Prostate gland (tissue), 2 donors: Measurements from ENCODE around the gene SPAG9. TPM values are rescaled to one million over a fixed set of nuclear protein-coding genes. Genes with fewer than 3 reads are reported as not detected.

ENCODE experiments used
- DNase-seq: peaks from one replicate; pipeline ENCODE4 v3.0.0-alpha.2; 2019; ENCODE audit warnings: low spot score
- H3K27ac ChIP-seq, 2 donors: fragments of 200-600 bp; sonication (generic); 2 replicates each; pipeline ENCODE4 v1.5.1; 2017 to 2019
- H3K27me3 ChIP-seq: fragments of 200-600 bp; sonication (generic); replicated peaks from 2 replicates; pipeline ENCODE4 v1.5.1; 2019; ENCODE audit not compliant: insufficient read depth
- H3K36me3 ChIP-seq, 2 donors: fragments of 200-600 bp; sonication (generic); 1 replicate in 1 of 2; 2 replicates in 1 of 2; pipeline versions ENCODE4 v1.5.1 to v1.8.1; 2017 to 2019
- H3K4me1 ChIP-seq: fragments of 200-600 bp; sonication (generic); replicated peaks from 2 replicates; pipeline ENCODE4 v1.5.1; 2019
- H3K4me3 ChIP-seq, 2 donors: fragments of 200-600 bp; sonication (generic); 2 replicates each; pipeline ENCODE4 v1.5.1; 2017 to 2019
- H3K9me3 ChIP-seq: fragments of 200-600 bp; sonication (generic); 2 replicates; pipeline ENCODE4 v1.5.1; 2017
- CTCF ChIP-seq, 4 experiments: fragments of 200-600 bp in 2 of 4; fragments of 450-650 bp in 2 of 4; sonication (generic) in 2 of 4; IDR thresholded peaks; 1 replicate in 3 of 4; 2 replicates in 1 of 4; pipeline ENCODE4 v1.5.1; 2016 to 2019; ENCODE audit warnings: antibody characterized with exemption in 4 of 4, mild to moderate bottlenecking in 2 of 4, moderate library complexity in 2 of 4
- POLR2A ChIP-seq: fragments of 450-650 bp; IDR thresholded peaks from one replicate; pipeline ENCODE4 v1.6.1; 2016; ENCODE audit warnings: antibody characterized with exemption, mild to moderate bottlenecking
- POLR2AphosphoS5 ChIP-seq: sonication (generic); formaldehyde crosslinking; IDR thresholded peaks from one replicate; pipeline ENCODE4 v1.6.1; 2017; ENCODE audit warnings: antibody characterized with exemption
- WGBS: methylation state at CpG from one replicate; pipeline ENCODE4 v1.1.5; 2018; 5-methylcytosine and 5-hydroxymethylcytosine counted together
- intact Hi-C: fragments of 100-400 bp; cut with DNase I; formaldehyde crosslinking; loops from one replicate; pipeline ENCODE4 v1.14.2; 2022
- total RNA-seq, 2 donors: library from RNA; depleted of rRNA; stranded (reverse); fragments of >200 nt; gene quantifications; one replicate each; pipeline ENCODE4 v1.1.0, GENCODE V29; 2016

The SPAG9 gene
- total RNA-seq, 2 donors from 2014 or later = 48.3 to 98.3 TPM

- intact Hi-C loops = no loop called here
- Histone ChIP-seq H3K4me1 (peaks cover 3% of the 10 kb centered on the region), H3K4me3 (no peak overlapping the region), H3K27ac (no peak overlapping the region), H3K27me3 (no peaks in the 10 kb centered on the region), H3K9me3 (no peaks in the 10 kb centered on the region), H3K36me3 (no peaks in the 10 kb centered on the region)
- no peak for TF ChIP-seq POLR2A
- TF ChIP-seq POLR2AphosphoS5 = no peak
- TF ChIP-seq CTCF (IDR thresholded peaks at IDR 0.05) = no peak
- 83% methylated on average over 3 of the region's 3 CpGs for WGBS
- no peak for DNase-seq
These were observed 195.9 kb downstream of the SPAG9 start for GRCh38 chr17:50924800-50925199.

DNA sequence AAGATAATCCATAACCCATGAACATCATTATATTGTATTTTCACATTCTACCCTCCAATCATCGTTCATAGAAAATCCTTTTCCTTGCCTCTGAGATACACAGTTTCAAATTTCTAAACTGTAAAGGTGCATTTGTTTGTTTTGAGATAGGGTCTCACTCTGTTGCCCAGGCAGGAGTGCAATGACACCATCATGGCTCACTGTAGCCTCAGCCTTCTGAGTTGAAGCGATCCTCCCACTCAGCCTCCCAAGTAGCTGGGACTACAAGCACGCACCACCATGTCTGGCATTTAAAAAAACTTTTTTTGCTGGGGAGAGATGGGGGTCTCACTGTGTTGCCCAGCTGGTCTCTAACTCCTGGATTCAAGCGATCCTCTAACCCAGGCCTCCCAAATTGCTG lies 196.4 kb downstream of the SPAG9 start:
- TF ChIP-seq POLR2AphosphoS5 (no peak), POLR2A (no peak), CTCF (IDR thresholded peaks at IDR 0.05) (no peak)
- no peak overlapping the region for H3K27ac ChIP-seq
- WGBS = over 99% methylated on average over 4 of the region's 4 CpGs
- peaks cover 8% of the 10 kb centered on the region for H3K4me1 ChIP-seq
- no peak for DNase-seq
- H3K36me3 ChIP-seq = no peaks in the 10 kb centered on the region
- H3K27me3 ChIP-seq = no peaks in the 10 kb centered on the region
- intact Hi-C loops = no loop called here
- H3K4me3 ChIP-seq = no peak overlapping the region
- H3K9me3 ChIP-seq = no peaks in the 10 kb centered on the region

GRCh38 chr17:50923611-50924010 lies 197.1 kb downstream of the SPAG9 start:
- intact Hi-C loops = no loop called here
- Histone ChIP-seq H3K27ac (no peak overlapping the region), H3K9me3 (no peaks in the 10 kb centered on the region), H3K4me3 (no peak overlapping the region), H3K27me3 (no peaks in the 10 kb centered on the region), H3K36me3 (no peaks in the 10 kb centered on the region), H3K4me1 (peaks cover 15% of the 10 kb centered on the region)
- no peak for DNase-seq
- WGBS = 63% methylated on average over 2 of the region's 2 CpGs
- no peak for TF ChIP-seq POLR2AphosphoS5
- TF ChIP-seq POLR2A = no peak
- TF ChIP-seq CTCF (IDR thresholded peaks at IDR 0.05) = no peak

GRCh38 chr17:50922721-50923405 lies 197.8 kb downstream of the SPAG9 start:
- intact Hi-C loops = no loop called here
- peak overlapping the region; percentile 2 to 86 for H3K27ac ChIP-seq
- TF ChIP-seq POLR2A = no peak
- no peak for TF ChIP-seq CTCF (IDR thresholded peaks at IDR 0.05)
- no peak for TF ChIP-seq POLR2AphosphoS5
- H3K36me3 ChIP-seq = no peaks in the 10 kb centered on the region
- no peak overlapping the region for H3K4me3 ChIP-seq
- no peak for DNase-seq
- no peaks in the 10 kb centered on the region for H3K27me3 ChIP-seq
- peaks cover 20% of the 10 kb centered on the region for H3K4me1 ChIP-seq
- 51% methylated on average over 6 of the region's 6 CpGs for WGBS
- no peaks in the 10 kb centered on the region for H3K9me3 ChIP-seq

DNA sequence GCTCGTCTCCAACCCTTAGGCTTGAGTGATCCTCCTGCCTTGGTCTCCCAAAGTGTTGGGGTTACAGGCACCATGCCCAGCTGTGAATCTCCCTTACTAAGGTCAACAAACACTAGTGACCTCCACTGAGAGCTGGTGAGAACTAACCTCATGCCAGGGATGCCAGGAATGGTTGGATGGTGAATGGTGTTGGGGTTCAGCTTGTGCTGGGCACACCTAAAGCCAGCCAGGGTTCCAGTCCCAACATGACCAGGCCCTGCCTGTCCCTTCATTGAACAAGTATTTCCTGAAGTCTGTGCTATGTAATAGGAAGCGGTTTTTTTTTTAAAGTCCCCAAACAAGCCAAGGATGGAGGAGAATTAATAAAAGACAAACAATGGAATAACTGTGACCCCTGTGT lies 198.6 kb downstream of the SPAG9 start:
- TF ChIP-seq CTCF (IDR thresholded peaks at IDR 0.05) = no peak
- TF ChIP-seq POLR2A = no peak
- peak; percentile 50 for TF ChIP-seq POLR2AphosphoS5
- Histone ChIP-seq H3K36me3 (no peaks in the 10 kb centered on the region), H3K4me3 (no peak overlapping the region), H3K27ac (peak overlapping the region; percentile 2 to 86), H3K9me3 (no peaks in the 10 kb centered on the region), H3K27me3 (no peaks in the 10 kb centered on the region), H3K4me1 (peaks cover 20% of the 10 kb centered on the region)
- peak; percentile 51 for DNase-seq
- 72% methylated on average over 2 of the region's 2 CpGs for WGBS
- intact Hi-C loops = no loop called here
